NCI-H524 (cell line): ENCODE results near the gene MKLN1.

ENCODE experiments used
- DNase-seq, 2 experiments: peaks; one replicate each; lab custom pipeline; 2025; lab: John Stamatoyannopoulos, UW

MKLN1 gene

GRCh38 chr7:131466735-131467365 lies 139.2 kb downstream of the MKLN1 start:
- DNase-seq, result no peak

GRCh38 chr7:131467788-131468187 lies 140.1 kb downstream of the MKLN1 start:
- DNase-seq, result no peak

- no peak for DNase-seq
Observed at GRCh38 chr7:131471250-131472004, 143.8 kb downstream of the MKLN1 start.

- no peak for DNase-seq
Observed at GRCh38 chr7:131476740-131477139, 149.1 kb downstream of the MKLN1 start.

GRCh38 chr7:131480384-131481315 lies 153.0 kb downstream of the MKLN1 start:
- no peak for DNase-seq

- no peak for DNase-seq
Observed at GRCh38 chr7:131482800-131483199, 155.1 kb downstream of the MKLN1 start.

GRCh38 chr7:131483586-131483985 lies 155.9 kb downstream of the MKLN1 start:
- no peak for DNase-seq

- no peak for DNase-seq
Observed at GRCh38 chr7:131486346-131486745, 158.7 kb downstream of the MKLN1 start.

GRCh38 chr7:131487217-131487616 lies 159.5 kb downstream of the MKLN1 start:
- no peak for DNase-seq

- DNase-seq, result no peak
Observed at GRCh38 chr7:131488361-131488760, 160.7 kb downstream of the MKLN1 start.

GRCh38 chr7:131489196-131489595 lies 161.5 kb downstream of the MKLN1 start:
- no peak for DNase-seq

GRCh38 chr7:131489881-131490280 lies 162.2 kb downstream of the MKLN1 start:
- DNase-seq, result no peak

GRCh38 chr7:131493081-131493480 lies 165.4 kb downstream of the MKLN1 start:
- DNase-seq, result no peak

- DNase-seq, result peak in 1 of 2 experiments; percentile 66
Observed at GRCh38 chr7:131493581-131493980, 165.9 kb downstream of the MKLN1 start.

- DNase-seq, result no peak
Observed at GRCh38 chr7:131494182-131494581, 166.5 kb downstream of the MKLN1 start.

GRCh38 chr7:131495669-131496498 lies 168.2 kb downstream of the MKLN1 start:
- DNase-seq, result no peak

- no peak for DNase-seq
Observed at GRCh38 chr7:131497454-131497853, 169.8 kb downstream of the MKLN1 start.

GRCh38 chr7:131498237-131498885 lies 170.7 kb downstream of the MKLN1 start:
- DNase-seq, result no peak

GRCh38 chr7:131499801-131500200 lies 172.1 kb downstream of the MKLN1 start:
- no peak for DNase-seq

- DNase-seq, result no peak
Observed at GRCh38 chr7:131500357-131500756, 172.7 kb downstream of the MKLN1 start.

GRCh38 chr7:131501422-131501821 lies 173.7 kb downstream of the MKLN1 start:
- DNase-seq, result no peak
